HG02759 (cell line): ENCODE data around the gene PDCD2L.
A peak's percentile ranks its signal among the peaks of the same experiment; 100 is the strongest.
"Not testable (repeated sequence)": the region's sequence is repeated elsewhere in the genome, so short reads cannot be mapped to it uniquely, and the experiment has no call there.

Source experiments
- ATAC-seq: cut with Tn5 transposase; IDR thresholded peaks from one replicate; pipeline ENCODE4 v1.9.1; 2021; ENCODE audit warnings: mild to moderate bottlenecking, moderate library complexity; ENCODE audit not compliant: unreplicated experiment

The PDCD2L gene, protein sequence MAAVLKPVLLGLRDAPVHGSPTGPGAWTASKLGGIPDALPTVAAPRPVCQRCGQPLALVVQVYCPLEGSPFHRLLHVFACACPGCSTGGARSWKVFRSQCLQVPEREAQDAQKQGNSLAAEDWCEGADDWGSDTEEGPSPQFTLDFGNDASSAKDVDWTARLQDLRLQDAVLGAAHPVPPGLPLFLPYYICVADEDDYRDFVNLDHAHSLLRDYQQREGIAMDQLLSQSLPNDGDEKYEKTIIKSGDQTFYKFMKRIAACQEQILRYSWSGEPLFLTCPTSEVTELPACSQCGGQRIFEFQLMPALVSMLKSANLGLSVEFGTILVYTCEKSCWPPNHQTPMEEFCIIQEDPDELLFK

DNA sequence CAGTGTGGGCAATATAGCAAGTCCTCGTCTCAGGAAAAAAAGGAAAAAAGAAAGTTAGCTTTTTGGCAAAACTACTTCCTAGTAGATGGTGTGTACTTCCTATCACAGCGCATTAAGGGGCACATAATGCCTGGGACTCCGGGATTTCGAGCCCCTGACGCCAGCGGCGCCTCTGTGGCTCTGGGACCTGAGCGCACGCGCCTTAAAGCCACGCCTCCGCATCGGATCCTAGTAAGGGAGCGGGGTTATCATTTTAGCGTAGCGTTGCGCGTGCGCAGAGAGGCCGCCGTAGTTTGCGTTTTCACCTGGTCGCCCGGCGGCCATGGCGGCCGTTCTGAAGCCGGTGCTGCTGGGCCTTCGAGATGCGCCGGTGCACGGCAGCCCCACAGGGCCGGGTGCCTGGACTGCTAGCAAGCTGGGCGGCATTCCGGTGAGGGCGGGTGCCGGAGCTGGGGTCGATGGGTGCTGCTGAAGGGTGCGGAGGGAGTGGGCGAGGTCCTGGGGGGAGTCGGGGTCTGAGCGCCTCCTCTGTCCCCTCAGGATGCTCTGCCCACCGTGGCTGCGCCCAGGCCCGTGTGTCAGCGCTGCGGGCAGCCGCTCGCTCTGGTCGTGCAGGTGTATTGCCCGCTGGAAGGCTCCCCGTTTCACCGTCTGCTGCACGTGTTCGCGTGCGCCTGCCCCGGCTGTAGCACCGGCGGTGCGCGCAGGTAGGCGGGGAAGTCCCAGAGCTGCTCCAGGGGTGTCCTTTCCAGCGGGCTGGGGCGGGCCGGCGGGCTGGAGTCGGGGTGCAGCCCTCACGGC lies at the start of gene PDCD2L:
PDCD2L (plus strand) TSS at position 291 of the 801 bp plus-strand sequence; CDS start at position 323, 32 bp downstream.
- ATAC-seq: peak; percentile 88

DNA sequence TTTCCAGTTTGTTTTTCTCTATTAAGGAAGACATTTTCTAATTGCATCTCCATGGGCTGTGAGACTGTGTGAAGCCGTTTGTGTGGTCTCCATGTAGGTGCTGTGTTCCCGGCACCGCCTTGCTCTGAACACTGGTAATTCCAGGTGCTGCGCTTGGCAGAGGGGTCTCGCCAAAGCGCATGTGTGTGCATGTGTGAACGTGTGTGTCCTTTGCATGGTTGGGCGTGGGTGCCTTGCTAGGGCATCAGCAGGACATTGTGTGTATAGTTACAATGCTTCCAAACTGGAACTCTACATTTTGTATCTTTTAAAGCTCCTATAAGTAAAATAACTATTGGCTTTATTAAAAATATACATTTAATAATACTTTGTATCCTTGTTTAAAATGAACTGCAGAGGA lies 49.0 kb upstream of the PDCD2L start:
- ATAC-seq: no peak

DNA sequence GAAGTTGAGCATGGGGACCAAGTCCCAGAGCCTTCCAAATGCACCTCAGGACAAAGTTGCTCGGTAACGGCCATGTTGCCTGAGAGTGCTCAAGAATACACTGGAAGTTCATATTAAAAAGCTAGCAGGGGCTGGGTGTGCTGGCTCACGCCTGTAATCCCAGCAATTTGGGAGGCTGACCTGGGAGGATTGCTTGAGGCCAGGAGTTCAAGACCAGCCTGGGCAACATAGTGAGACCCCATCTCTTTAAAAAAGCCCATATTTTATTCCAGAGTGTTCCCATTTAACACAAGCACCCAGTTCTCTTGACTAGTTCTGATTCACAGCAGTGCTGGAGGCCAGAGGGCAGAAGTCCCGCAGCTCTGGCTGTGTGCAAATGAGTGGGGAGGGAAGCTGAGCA lies 47.3 kb upstream of the PDCD2L start:
- ATAC-seq: no peak

DNA sequence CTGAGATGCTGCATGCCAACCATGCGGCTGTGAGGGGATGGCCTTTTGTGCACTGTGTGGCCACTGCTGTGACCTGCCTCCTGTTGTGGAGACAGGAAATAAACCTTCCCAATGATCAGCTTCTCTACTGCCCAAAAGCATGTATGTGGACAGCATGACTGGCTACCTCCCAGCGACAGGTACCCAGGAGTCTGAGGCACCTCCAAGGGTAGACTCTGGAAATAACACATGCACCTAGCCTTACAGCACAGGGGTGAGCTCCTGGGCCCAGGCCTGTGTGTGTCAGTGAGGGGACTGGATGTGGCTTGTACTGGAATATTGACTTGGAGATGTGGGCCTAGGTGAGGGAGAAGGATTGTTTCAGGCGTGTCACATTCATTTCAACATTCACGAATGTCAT lies 46.8 kb upstream of the PDCD2L start:
- ATAC-seq: no peak

DNA sequence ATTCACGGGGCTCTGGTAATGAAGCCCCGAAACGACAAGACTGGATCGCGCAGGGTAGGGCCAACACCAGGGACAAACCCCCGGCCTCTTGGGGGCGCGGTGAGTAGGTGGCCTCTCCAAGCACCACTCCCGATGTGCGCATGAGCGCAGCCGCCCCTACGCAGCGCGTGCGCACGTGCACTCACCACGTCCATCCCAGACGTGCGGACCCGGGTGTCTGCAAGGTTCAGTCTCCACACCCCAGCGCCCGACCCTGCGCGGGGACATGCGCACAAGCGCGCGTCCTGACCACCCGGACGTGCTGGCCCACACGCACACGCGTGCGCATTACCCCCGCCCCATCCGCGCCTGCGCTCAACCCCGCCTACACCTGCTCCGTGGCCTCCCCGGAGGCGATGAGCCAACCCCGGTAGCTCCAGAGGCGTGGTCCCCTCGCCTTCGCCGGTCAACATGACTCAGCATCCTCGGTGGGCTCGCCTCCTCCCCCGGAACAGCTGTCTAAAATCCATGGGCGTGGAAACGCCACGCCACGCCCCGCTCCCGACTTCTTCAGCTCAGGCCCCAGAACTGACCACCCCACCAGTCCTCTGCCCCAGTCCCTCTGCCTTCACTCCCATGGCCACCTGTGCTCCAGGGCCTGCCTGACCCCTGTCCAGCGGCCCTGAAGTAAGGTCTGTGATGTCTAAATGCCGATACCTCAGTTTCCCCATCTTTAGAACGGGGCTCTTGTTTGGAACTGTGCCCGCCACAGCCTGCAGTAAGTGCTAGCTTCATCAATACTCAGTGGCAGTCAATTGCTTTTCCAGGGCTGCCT lies 44.9 kb upstream of the PDCD2L start:
- ATAC-seq: peak; percentile 93

DNA sequence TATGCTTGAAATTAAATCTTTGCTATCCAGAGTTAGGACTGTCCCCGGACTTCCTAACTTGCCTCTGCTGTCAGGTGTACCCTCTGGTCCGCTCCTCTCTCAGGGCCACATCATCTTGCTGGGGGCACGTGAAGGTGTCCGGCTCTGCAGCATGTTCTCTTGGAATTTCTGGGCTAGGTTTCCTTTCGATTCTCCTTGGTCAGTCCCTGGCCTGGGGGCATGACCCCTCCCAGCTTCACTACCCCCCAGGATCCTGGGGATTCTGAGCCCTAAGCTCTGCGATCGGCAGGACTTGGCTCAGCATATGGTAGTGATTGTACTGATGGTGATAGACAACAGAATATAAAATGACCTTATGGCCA lies 44.3 kb upstream of the PDCD2L start:
- no peak for ATAC-seq

DNA sequence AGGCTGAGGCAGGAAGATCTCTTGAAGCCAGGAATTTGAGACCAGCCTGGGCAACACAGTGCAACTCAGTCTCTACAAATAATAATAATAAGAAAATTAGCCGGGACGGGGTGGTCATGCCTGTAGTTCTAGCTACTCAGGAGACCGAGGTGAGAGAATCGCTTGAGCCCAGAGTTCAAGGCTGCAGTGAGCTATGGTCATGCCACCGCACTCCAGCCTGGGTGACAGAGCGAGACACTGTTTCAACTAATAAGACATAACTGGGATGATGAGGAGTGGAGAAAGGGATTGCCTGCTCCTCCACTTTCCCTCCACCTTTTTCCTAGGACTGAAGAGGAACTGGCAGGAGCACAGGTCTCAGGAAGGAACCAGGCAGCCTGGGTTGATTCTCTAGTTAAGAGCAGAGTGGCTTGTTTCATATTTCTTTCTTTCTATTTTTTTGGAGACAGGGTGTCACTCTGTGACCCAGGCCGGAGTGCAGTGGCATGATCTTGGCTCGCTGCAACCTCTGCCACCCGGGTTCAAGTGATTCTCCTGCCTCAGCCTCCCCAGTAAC lies 43.8 kb upstream of the PDCD2L start:
- ATAC-seq: no peak

DNA sequence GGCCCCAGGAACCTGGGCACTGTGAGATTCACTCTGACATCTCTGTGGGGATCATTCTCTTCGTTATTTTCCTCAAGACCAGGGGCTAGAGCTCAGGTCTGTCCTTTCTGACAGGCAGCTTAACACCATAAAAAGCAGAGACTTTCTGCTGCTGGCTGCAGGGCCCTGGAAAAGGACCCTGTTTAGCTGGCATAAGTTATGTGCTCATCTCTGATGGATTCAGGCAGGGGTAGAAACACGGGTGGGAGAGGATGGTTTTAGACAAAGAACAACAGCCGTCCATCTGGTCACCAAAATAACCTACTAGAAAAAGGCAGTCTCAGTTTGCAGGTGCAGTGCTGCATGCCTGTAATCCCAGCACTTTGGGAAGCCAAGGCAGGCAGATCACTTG lies 41.5 kb upstream of the PDCD2L start:
- ATAC-seq: no peak

DNA sequence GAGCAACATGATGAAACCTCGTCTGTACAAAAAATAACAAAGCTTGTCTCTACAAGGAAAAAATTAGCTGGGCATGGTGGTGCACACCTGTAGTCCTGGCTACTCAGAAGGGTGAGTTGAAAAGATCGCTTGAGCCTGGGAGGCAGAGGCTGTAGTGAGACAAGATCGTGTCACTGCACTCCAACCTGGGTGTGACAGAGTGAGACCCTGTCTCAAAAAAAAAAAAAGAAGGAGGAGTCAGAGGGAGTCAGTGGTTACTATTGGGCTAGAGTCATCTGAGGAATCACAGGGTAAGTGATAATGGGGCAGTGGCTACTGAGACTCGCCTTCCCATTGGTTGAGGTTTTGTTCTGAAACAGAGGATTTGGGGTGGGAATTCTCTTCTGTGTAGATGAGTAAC lies 41.1 kb upstream of the PDCD2L start:
- no peak for ATAC-seq

DNA sequence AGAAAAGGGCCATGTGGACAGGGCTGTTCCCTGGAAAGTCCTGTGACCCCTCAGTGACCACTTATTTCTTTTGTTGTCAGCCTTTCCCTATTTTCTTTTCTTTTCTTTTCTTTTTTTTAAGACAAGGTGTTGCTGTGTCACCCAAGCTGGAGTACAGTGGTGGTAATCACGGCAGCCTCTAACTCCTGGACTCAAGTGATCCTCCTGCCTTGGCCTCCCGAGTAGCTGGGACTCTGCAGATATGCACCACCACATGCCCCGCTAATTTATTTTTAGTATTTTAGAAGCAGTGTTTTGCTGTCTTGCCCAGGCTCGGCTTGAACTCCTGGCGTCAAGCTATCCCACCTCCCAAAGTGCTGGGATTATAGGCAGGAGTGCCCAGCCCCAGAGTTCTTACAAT lies 40.3 kb upstream of the PDCD2L start:
- no peak for ATAC-seq

DNA sequence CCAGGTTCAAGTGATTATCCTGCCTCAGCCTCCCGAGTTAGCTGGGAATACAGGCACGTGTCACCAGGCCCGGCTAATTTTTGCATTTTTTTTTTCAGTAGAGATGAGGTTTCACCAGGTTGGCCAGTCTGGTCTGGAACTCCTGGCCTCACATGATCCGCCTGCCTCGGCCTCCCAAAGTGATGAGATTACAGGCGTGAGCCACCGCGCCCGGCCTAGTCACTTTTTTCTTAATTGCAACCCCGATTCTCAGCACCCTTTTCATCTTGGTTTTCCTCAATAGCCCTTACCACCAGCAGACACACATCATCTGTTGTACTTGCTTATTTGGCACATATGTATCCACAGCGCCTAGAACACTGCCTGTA lies 39.8 kb upstream of the PDCD2L start:
- no peak for ATAC-seq

DNA sequence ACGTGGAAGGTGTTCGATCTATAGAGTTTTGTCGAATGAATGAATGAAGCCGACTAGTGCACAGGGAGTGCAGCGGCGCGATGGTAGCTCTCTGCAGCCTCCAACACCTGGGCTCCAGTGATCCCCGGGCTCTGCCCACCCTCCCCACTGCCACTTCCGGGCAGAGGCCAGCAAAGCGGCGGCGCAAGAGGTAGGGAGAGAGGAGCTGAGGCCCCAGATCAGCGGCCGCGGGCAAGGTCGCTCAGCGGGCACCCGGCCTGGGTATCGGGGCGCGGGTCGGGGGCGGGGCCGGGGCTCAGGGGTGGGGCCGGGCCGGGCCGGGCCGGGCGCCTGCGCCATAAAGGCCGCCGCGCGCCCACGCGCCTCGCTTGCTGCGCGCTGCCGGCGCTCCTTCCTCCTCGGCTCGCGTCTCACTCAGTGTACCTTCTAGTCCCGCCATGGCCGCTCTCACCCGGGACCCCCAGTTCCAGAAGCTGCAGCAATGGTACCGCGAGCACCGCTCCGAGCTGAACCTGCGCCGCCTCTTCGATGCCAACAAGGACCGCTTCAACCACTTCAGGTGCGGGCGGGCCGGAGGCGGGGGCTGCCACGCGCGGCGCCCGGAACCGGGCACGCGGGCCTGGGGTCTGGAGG lies 39.3 kb upstream of the PDCD2L start, which contains the start of gene GPI:
GPI (plus strand) TSS at position 367 of the 633 bp plus-strand sequence; CDS start at position 438, 71 bp downstream.
- peak; percentile 89 for ATAC-seq

DNA sequence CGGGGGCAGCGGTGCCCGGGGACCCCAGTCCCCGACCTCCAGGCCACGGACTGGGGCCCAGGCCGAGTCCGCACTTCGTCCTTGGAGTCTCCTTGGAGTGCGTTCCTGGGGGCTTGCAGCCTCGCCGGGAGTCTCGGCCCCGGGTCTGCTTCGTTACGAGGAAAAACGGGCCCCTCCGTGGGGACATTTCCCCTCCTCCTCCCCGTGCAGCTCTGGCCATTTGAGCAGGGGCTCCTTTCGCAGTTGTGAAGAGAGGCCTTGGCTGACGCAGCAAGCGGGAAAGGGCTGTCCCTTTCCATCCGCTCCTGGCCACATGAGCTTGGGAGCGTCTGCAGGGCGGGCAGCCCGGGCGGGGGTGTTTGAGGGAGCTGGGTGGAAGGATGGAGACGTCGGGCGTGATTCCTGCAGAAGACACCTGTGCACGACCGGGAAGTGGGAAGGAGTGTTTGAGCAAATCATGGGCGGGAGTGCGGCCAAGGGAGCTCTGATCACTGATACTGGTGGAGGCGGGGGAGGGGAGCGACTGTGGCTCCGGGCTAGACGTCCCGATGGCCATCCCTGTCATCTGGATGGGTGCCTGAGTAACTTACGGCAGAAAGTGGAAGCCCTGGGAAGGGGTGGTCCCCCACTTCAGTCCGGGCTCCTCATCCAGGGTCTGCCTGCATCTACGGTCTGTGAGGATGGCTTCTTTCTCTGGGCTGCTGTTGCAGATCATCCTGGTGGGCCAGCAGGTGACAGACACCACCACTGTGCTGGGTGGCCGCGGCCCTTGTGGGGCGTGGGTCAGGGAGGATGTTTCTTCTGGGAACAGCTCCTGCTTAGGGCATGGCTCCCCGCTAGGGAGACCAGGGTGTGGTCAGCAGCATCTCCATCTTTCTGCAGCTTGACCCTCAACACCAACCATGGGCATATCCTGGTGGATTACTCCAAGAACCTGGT lies 38.5 kb upstream of the PDCD2L start:
- no peak for ATAC-seq

DNA sequence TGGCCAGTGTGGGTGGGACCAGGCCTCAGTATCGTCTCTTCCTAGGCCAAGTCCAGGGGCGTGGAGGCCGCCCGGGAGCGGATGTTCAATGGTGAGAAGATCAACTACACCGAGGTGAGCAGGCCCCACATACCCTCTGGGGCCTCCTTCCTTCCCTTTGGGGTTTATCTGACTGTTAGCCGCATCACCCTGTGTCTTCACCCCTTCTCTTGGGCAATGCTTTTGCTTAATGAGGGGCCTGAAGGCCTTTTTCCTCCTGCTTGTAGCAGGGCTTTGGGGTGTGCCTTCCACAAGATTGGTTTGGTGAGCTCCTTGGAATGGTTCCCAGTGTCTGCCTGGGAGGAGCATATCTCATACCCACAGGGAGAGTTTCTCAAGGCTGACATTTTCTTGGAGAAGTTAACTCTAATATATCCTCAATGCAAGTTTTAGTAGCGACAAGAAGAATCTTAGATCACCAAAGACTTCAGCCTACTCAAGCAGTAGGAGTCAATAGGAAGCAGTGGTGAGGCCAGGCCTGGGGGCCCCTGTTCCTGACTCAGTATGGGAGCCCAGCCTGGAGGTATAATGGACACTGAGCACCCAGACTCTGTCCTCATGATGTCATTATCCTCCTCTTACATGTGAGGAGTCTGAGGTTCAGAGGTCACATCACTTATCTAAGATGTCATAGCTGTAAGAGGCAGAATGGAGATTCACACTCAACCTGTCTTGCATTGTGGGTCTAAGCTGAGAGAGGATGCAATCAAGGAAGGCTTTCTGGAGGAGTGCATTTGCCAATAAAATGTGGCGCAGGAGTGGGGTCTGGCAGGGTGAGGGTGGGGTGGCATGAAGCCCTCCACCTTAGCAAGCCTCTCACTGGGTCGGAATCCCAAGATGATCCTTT lies 37.2 kb upstream of the PDCD2L start:
- no peak for ATAC-seq

DNA sequence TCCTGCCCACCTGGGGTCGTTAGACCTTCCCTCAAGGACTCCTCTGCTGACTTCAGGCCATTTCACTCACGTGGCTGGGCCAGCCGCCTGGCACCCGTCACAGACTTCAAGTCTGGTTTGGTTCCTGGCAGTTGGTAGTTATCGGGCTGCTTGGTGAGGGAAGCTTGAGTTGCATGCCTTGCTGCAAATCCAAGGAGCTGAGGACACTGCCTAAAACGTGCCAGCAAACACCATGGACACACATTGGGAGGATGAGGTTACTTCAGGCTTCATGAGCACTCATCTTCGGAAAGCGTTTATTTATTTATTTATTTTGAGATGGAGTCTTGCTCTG lies 36.6 kb upstream of the PDCD2L start:
- ATAC-seq: no peak

DNA sequence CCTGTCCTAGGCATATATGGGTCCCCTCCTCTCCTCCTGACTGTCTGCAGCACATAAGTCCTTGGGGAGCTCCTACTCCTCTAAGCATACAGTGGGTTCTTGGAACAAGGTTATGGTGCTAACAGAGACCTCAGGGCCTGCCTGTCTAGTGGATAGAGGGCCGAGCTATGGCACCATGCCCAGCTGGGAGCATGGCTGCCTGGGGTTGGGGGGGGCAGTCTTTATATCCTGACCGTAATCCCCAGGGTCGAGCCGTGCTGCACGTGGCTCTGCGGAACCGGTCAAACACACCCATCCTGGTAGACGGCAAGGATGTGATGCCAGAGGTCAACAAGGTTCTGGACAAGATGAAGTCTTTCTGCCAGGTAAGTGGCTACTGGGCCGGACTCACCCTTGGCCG lies 35.9 kb upstream of the PDCD2L start:
- ATAC-seq: no peak

DNA sequence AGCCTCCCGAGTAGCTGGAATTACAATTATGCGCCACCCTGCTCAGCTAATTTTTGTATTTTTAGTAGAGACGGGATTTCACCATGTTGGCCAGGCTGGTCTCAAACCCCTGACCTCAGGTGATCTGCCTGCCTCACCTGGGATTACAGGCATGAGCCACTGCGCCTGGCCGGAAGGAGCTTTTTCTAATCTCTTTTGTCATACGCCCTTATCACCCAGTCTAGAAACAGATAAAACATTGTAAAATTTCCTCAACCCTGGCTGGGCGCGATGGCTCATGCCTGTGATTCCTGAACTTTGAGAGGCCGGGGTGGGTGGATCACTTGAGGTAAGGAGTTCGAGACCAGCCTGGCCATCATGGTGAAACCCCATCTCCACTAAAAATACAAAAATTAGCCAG lies 35.0 kb upstream of the PDCD2L start:
- not testable (repeated sequence) for ATAC-seq

DNA sequence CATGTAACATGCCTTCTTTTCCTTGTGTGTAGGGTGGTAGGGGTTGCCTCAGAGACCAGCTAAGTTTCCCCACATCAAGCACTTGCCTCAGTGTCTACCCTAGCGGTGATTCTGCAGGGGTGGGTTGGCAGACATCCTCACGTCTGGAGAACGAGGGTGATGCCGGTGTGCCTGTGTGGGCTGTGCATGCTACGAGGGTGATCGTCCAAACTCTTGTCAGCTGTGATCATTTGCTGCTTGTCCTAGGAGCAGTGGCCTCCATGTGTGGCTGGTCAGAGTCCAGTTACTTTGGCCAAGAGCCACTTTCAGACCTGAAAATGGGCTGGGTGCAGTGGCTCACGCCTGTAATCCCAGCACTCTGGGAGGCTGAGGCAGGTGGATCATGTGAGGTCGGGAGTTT lies 34.1 kb upstream of the PDCD2L start:
- ATAC-seq: no peak

DNA sequence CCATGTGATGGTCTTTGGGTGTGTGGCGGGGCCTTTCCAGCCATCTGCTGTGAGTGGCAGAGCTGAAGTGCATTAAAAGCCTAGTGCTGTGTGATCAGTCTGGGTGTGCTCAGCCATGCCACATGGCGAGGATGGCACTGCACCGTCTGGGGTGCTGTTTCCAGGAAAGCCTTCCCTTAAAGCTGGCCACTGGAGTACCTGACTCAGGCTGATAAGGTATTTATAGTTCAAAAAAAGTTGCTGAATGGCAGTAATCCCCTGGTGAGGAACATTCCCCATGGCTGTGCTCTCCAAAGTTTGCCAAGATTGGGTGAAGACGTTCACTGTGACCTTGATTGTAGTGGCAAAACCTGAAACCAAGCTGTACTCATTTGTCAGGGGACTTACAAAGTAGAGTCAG lies 33.2 kb upstream of the PDCD2L start:
- no peak for ATAC-seq
